Liver (tissue), 3 donors: ENCODE results near the gene GRK2.

Source experiments
- FOXA1 ChIP-seq: IDR thresholded peaks from 2 replicates; pipeline ENCODE4 v1.6.1; 2016; ENCODE audit warnings: antibody characterized with exemption
- HNF4A ChIP-seq, 2 donors: conservative IDR thresholded peaks; 2 replicates each; pipeline ENCODE4 v1.6.1; 2016; ENCODE audit warnings: antibody characterized with exemption in 2 of 2, mild to moderate bottlenecking in 2 of 2
- RAD21 ChIP-seq, 2 donors: IDR thresholded peaks; 2 replicates each; pipeline ENCODE4 v1.6.1; 2016; ENCODE audit warnings: antibody characterized with exemption in 2 of 2, mild to moderate bottlenecking in 2 of 2
- TAF1 ChIP-seq: conservative IDR thresholded peaks from 2 replicates; pipeline ENCODE4 v1.6.1; 2016; ENCODE audit warnings: antibody characterized with exemption, mild to moderate bottlenecking
- TF ChIP-seq, protein P1 (sequence below): fragments of 150-350 bp; IDR thresholded peaks from 2 replicates; pipeline ENCODE4 v1.5.1; 2017; ENCODE audit warnings: improper control_type of control experiment, low read depth, low read length; ENCODE audit not compliant: missing input control
- donor health status: healthy.
- donor health status: healthy.

DNA sequence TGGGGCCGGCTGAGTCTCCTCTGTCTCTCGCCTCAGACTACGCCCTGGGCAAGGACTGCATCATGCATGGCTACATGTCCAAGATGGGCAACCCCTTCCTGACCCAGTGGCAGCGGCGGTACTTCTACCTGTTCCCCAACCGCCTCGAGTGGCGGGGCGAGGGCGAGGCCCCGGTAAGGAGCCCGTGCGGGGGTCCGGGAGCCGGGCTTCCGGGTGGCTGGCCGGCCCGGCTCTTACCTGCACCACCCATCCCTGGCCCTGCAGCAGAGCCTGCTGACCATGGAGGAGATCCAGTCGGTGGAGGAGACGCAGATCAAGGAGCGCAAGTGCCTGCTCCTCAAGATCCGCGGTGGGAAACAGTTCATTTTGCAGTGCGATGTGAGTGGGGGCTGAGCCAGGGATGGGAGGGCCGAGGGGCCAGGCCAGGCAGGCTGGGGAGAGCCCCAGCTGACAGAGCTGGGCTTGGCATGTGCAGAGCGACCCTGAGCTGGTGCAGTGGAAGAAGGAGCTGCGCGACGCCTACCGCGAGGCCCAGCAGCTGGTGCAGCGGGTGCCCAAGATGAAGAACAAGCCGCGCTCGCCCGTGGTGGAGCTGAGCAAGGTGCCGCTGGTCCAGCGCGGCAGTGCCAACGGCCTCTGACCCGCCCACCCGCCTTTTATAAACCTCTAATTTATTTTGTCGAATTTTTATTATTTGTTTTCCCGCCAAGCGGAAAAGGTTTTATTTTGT, 18.7 kb downstream of the GRK2 start:
- no peak for TF ChIP-seq RAD21 (IDR thresholded peaks at IDR 0.05)
- no peak for TF ChIP-seq TAF1
- TF ChIP-seq, protein P1, sequence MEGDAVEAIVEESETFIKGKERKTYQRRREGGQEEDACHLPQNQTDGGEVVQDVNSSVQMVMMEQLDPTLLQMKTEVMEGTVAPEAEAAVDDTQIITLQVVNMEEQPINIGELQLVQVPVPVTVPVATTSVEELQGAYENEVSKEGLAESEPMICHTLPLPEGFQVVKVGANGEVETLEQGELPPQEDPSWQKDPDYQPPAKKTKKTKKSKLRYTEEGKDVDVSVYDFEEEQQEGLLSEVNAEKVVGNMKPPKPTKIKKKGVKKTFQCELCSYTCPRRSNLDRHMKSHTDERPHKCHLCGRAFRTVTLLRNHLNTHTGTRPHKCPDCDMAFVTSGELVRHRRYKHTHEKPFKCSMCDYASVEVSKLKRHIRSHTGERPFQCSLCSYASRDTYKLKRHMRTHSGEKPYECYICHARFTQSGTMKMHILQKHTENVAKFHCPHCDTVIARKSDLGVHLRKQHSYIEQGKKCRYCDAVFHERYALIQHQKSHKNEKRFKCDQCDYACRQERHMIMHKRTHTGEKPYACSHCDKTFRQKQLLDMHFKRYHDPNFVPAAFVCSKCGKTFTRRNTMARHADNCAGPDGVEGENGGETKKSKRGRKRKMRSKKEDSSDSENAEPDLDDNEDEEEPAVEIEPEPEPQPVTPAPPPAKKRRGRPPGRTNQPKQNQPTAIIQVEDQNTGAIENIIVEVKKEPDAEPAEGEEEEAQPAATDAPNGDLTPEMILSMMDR = no peak
- TF ChIP-seq HNF4A (conservative IDR thresholded peaks at IDR 0.05) = no peak
- TF ChIP-seq FOXA1 = no peak
